Endometrial microvascular endothelial cells (primary cell): Measurements from ENCODE around the gene TRPC4. TPM values are rescaled to one million over a fixed set of nuclear protein-coding genes. Genes with fewer than 3 reads are reported as not detected.

Source experiments
- in situ Hi-C: cut with HindIII; loops from 2 replicates; pipeline ENCODE4 v1.10.0; 2017; ENCODE audit warnings: low sequenced_read_pairs, low pct_unique_long_range_greater_than_20kb; ENCODE audit errors: inconsistent ontology term
- total RNA-seq: library from RNA; depleted of rRNA; stranded (reverse); fragments of >200 nt; gene quantifications from one replicate; pipeline ENCODE4 v1.2.3, GENCODE V29; 2015; ENCODE audit errors: inconsistent ontology term

Gene TRPC4
- total RNA-seq, 1 donor from 2014 or later, result 0.84 TPM

DNA sequence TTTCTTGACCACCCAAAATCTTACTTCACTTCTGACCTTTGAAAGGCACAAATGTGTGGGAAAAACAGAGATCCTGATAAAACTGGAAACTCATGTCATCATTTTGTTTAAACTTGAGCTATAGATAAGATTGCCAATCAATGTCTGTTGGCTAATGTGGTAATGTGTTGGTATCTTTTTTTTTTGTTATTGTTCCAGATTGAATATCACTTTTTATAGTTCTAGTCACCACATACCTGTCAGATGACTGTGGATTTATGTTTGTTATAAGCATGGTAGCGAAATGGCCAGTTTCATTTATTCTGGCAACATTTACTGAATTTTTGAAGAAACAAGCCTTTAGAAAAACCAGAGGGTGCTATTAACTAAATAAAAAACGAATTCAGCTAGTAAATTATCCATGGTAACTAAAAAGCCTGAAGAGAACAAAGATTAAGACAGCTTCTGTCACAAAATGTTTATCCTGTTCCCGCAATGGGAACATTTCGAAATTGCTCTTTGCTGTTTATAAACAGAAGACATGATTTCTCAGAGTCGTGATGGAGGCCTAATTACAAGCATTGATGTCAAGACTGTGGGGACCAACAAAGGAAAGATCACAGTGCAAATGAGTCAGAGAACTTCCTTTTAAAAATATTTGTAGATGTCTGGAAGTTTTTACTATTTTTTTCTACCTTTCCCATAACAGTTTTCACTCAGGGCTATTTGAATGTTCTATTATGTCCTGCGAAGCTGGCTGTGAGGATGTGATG, 188.1 kb downstream of the TRPC4 start:
- in situ Hi-C loops, result no loop called here

GRCh38 chr13:37680137-37680536, 189.4 kb downstream of the TRPC4 start:
- in situ Hi-C loops, result no loop called here

DNA sequence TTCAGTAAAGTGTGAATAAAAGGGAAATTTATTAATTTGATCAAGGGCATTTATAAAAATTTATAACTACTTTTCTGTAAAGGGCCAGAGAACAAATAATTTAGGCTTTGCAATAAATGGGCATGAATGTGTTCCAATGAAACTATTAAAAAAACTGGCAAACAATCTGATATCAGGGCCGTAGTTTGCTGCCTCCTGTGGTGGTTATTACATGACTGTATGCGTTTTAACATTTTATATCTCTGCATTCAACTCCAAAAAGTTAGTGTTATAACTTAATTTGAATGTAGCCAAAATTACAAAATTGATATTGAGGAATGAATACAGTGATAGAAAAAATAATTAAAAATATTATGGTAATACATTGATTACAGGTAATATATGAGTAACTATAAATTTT, 190.5 kb downstream of the TRPC4 start:
- in situ Hi-C loops, result no loop called here

GRCh38 chr13:37669845-37670244, 199.7 kb downstream of the TRPC4 start:
- in situ Hi-C loops, result loop anchor here (25.0 kb wide), 1 partner anchor 192 kb away; the partner anchor contains the start of gene TRPC4

DNA sequence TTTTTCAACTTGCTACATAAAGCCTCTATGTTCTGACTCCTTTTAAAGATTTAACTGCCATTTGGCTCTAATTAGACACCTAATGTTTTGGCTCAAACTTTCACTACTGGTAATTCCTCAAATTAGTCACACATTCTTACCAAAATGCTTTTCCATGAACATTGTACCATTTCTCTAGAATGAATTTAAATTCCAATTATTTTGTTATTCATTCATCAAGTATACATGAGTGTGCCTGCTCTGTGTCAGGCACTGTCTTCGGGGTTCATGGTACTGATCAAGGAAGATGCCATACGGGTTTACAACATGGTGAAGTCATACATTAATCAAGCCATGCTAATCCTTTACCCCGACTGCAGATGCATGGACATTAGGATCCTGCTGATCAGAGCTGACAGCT, 201.9 kb downstream of the TRPC4 start:
- in situ Hi-C loops, result loop anchor here (25.0 kb wide), 1 partner anchor 195 kb away; the partner anchor contains the start of gene TRPC4

GRCh38 chr13:37666036-37666435, 203.5 kb downstream of the TRPC4 start:
- in situ Hi-C loops, result loop anchor here (25.0 kb wide), 1 partner anchor 196 kb away; the partner anchor contains the start of gene TRPC4

DNA sequence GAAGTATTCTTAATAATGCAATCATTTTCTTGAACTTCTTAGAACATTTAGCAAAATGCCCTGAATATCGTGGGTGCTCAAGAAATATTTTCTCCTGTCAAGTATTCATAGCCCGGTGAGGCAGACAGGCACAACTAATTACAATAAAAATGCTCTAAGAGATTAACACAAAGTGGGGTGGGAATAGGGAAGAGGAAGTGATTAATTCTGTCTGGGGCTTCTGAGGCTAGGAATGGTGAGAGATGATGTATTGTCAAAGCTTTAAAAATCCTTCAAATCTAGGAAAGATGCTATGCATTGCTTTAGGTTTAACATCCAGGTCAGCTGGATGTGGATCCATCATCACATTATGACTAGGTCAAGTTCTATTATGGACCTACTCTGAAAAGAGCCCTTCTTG, 204.2 kb downstream of the TRPC4 start:
- in situ Hi-C loops, result loop anchor here (25.0 kb wide), 1 partner anchor 197 kb away; the partner anchor contains the start of gene TRPC4

GRCh38 chr13:37663724-37664123, 205.8 kb downstream of the TRPC4 start:
- in situ Hi-C loops, result loop anchor here (25.0 kb wide), 1 partner anchor 199 kb away; the partner anchor contains the start of gene TRPC4

DNA sequence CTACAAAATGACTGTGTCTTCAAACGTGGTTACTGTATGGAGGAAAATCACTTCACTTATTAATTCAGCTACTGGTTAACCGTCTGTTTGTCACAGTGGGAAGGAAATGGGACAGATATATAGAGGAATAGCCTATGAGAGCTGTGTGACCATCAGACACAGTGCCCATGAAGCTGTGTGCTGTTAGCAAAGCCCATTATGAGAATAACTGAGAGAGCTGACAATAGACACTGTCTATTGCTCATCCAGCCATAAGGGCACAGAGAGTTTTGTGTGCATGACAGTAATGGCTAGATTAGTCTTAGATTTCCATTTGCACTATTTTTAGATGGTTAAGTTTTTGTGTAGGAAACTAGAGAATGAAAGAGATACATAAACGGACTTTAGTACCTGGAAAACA, 206.9 kb downstream of the TRPC4 start:
- in situ Hi-C loops, result loop anchor here (25.0 kb wide), 1 partner anchor 200 kb away; the partner anchor contains the start of gene TRPC4

GRCh38 chr13:37657956-37658355, 211.6 kb downstream of the TRPC4 start:
- in situ Hi-C loops, result loop anchor here (25.0 kb wide), 1 partner anchor 204 kb away; the partner anchor contains the start of gene TRPC4

DNA sequence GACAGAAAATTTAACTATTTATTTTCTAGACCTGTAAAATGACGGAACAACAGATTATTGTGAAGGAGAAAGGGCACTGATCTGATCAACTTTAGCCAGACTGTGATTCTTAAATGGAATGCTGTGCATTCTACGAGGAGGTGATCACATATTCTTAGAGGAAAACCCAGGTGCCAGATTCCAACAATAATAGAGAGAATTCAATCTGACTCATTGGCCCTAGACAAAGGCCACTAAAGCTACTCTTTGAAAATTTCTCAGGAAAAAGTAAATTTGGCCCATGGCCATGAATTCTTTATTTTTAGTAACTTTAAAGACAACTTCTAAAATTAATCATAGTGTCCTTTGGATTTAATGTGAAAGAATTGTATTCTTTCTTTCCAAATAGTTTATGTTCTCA, 212.4 kb downstream of the TRPC4 start:
- in situ Hi-C loops, result loop anchor here (25.0 kb wide), 1 partner anchor 205 kb away; the partner anchor contains the start of gene TRPC4

DNA sequence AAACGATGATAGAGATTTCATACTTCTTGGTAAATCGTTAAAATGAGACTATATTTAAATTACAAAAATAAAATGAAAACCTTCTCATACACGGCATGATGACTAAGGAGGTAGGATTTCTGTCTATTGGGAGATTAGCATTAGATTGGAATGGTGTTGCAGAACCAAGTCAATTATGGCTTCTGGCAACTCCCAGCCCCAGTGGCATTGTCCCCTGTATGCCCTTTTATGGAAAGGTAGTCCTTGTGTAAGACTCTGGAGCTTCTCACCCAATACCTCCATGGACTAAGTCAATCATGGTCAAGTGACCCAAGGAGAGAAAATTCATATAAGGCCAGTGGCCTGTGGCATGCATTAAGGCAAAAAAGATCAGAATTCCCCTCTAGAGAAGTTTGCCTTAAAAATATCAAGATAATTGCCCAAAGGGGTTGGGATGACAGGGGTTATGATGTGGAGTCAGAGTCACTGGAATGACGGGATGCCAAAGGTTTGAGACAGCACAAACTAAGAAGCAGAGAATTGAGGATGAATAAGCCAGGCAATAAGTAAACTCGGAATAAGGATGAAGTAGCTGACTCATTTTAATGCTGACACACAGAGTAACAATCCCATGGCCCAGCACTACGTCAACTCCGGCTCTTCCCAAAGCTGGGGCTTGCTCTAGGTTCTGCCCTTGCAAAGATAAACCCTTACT, 213.2 kb downstream of the TRPC4 start:
- in situ Hi-C loops, result loop anchor here (25.0 kb wide), 1 partner anchor 206 kb away; the partner anchor contains the start of gene TRPC4

- in situ Hi-C loops, result loop anchor here (25.0 kb wide), 1 partner anchor 210 kb away; the partner anchor contains the start of gene TRPC4
Observed at GRCh38 chr13:37652596-37652995, 217.0 kb downstream of the TRPC4 start.

DNA sequence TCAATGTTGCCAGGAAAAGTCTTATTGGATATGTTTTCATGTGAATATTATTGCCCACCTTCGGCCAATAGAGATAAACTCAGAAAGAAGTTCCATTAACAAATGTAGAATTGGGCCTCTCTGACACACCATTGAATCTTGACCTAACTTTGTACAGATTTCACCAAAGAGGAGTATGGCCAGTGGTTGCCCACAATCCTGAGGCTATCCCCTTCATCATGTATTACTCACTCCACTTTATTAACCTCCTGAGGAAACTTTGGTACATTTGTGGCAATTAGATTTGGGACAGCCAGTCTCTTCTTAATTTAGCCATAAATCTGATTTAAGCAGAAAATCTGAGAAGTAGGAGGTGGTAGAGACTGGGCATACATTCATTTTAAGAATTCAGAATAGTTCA, 217.7 kb downstream of the TRPC4 start:
- in situ Hi-C loops, result loop anchor here (25.0 kb wide), 1 partner anchor 210 kb away; the partner anchor contains the start of gene TRPC4

DNA sequence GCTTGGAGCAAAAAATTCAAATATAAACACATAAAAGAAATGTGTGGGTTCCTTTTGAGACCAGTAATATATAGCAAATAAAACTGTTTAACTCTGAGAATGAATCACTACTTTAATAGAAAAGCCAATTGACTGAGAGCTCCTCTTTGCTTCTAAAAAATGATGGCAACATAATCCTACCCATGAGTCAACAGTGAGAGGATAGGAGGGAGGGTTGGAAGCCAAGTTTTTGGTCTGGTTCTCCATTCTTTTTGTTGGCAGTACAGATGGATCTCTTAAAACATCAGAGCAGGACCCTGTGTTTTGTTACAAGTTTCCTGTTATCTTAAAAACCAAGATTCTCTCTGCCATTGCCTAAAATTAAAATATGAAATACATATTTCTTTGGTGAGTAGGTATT, 221.0 kb downstream of the TRPC4 start:
- in situ Hi-C loops, result no loop called here

GRCh38 chr13:37647031-37647650, 222.4 kb downstream of the TRPC4 start:
- in situ Hi-C loops, result no loop called here

GRCh38 chr13:37646531-37646930, 223.0 kb downstream of the TRPC4 start:
- in situ Hi-C loops, result no loop called here

GRCh38 chr13:37645181-37645740, 224.3 kb downstream of the TRPC4 start:
- in situ Hi-C loops, result no loop called here

- in situ Hi-C loops, result no loop called here
Observed at GRCh38 chr13:37641391-37641790, 228.2 kb downstream of the TRPC4 start.
